ENCODE data around the gene LALBA. TPM values are rescaled to one million over a fixed set of nuclear protein-coding genes. Genes with fewer than 3 reads are reported as not detected.

LALBA gene
- not detected for total RNA-seq

DNA sequence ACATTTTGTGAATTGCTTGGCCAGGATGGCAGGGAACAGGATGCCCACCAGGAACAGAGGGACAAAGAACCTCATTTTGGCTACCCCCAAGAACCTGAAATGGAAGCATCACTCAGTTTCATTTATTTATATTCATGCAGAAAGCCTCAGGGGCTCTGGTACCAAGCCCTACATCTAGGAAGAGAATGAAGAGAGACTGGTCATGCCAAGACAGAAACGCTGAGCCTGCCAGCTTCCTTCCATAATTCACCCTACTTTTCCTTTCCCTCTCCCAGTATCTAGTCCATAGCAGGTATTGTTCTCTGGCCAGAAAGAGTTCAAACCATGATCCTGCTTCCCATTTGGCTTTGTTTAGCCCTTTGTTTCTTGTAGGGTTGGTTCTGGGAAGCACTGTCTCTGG, at the start of gene LALBA:
TSS of gene LALBA (minus strand) at position 101 of the 400 bp plus-strand sequence. CDS start at position 75, 26 bp downstream.
- Histone ChIP-seq H3K9me3 (no peaks in the 10 kb centered on the region), H3K27me3 (no peaks in the 10 kb centered on the region), H3K4me3 (no peak within 1 kb of the TSS), H3K27ac (no peak within 1 kb of the TSS), H3K36me3 (no peaks in the 10 kb centered on the region), H3K4me1 (no peaks in the 10 kb centered on the region)
- DNase-seq, result no peak
- WGBS, 2 donors, result 69 to 81% methylated on average over 1 of the region's 1 CpG
- ATAC-seq (ENCODE audit: low FRiP score in 2 of 2), result no peak
- no peak for TF ChIP-seq POLR2A (IDR thresholded peaks at IDR 0.05)
- TF ChIP-seq POLR2AphosphoS5 (IDR thresholded peaks at IDR 0.05), result no peak
- TF ChIP-seq, protein P1, sequence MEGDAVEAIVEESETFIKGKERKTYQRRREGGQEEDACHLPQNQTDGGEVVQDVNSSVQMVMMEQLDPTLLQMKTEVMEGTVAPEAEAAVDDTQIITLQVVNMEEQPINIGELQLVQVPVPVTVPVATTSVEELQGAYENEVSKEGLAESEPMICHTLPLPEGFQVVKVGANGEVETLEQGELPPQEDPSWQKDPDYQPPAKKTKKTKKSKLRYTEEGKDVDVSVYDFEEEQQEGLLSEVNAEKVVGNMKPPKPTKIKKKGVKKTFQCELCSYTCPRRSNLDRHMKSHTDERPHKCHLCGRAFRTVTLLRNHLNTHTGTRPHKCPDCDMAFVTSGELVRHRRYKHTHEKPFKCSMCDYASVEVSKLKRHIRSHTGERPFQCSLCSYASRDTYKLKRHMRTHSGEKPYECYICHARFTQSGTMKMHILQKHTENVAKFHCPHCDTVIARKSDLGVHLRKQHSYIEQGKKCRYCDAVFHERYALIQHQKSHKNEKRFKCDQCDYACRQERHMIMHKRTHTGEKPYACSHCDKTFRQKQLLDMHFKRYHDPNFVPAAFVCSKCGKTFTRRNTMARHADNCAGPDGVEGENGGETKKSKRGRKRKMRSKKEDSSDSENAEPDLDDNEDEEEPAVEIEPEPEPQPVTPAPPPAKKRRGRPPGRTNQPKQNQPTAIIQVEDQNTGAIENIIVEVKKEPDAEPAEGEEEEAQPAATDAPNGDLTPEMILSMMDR (IDR thresholded peaks at IDR 0.05), result no peak
- no peak for TF ChIP-seq EP300 (IDR thresholded peaks at IDR 0.05)

DNA sequence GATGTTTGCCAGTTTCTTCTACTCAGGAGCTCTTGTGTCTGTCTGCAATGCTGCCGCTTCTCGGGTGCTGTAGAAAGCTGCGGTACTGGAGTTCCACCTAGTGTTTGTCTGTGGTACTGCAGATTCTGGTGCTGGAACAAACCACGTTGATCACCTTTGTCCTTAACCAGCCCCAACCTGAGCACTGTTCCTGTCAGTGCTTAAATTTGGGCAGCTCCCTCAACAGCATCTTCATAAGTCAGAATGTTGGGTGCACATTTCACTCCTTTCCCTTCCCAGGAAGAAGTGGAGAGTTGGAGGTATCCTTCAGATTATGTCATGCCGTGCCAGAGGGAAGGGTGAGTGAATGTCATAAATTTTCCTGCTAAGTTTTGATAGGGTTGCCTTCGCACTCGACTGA, 48.7 kb upstream of the LALBA start:
- DNase-seq, result peak in 1 of 2 donors; percentile 66
- TF ChIP-seq, protein P1 (IDR thresholded peaks at IDR 0.05), result peak; percentile 79 to 89 (median 86)
- TF ChIP-seq EP300 (IDR thresholded peaks at IDR 0.05) (no peak), POLR2A (IDR thresholded peaks at IDR 0.05) (no peak), POLR2AphosphoS5 (IDR thresholded peaks at IDR 0.05) (no peak)

DNA sequence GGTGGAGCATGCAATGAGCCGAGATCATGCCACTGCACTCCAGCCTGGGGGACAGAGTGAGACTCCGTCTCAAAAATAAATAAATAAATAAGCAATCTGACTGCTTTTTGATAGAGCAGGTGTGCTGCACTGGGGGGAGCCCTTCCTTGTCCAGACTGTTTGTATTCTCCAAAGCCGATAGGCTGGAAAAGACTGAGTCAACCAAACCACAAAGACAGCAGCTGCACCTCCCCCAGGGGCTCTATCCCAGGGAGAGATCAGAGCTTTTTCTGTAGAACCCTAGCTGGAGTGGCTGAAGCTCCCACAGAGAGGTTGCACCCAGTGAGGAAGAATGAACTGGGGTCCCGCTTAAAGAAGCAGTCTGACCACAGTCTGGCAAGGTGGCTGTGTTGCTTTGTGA, 45.8 kb upstream of the LALBA start:
- TF ChIP-seq, protein P1 (IDR thresholded peaks at IDR 0.05), result no peak
- TF ChIP-seq POLR2AphosphoS5 (IDR thresholded peaks at IDR 0.05) (no peak), POLR2A (IDR thresholded peaks at IDR 0.05) (no peak), EP300 (IDR thresholded peaks at IDR 0.05) (no peak)

More for the DNA sequence above, 48.7 kb upstream of the LALBA start:
- no peak overlapping the region for H3K4me3 ChIP-seq
- no peaks in the 10 kb centered on the region for H3K4me1 ChIP-seq
- H3K9me3 ChIP-seq, result peaks cover 0 to 1% (median 0%) of the 10 kb centered on the region in 4 donors
- WGBS, 2 donors, result 13 to 19% methylated on average over 7 of the region's 7 CpGs
- H3K36me3 ChIP-seq, result no peaks in the 10 kb centered on the region
- ATAC-seq (ENCODE audit: low FRiP score in 2 of 2), result peak; percentile 83 to 91
- H3K27ac ChIP-seq, result no peak overlapping the region
- peaks cover 0 to 3% (median 0%) of the 10 kb centered on the region in 4 donors for H3K27me3 ChIP-seq

DNA sequence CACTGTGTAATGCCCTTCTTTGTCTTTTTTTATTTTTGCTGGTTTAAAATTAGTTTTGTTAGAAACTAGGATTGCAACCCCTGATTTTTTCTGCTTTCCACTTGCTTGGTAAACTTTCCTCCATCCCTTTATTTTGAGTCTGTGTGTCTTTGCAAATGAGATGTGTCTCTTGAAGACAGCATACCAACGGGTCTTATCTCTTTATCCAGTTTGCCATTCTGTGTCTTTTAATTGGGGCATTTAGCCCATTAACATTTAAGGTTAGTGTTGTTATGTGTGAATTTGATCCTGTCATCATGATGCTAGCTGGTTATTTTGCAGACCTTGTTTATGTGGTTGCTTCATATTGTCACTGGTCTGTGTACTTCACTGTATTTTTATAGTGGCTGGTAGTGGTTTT, 43.5 kb upstream of the LALBA start:
- Histone ChIP-seq H3K27ac (no peak overlapping the region), H3K36me3 (no peaks in the 10 kb centered on the region), H3K27me3 (peaks cover 0 to 3% (median 0%) of the 10 kb centered on the region in 4 donors), H3K4me3 (no peak overlapping the region), H3K9me3 (peaks cover 0 to 23% (median 4%) of the 10 kb centered on the region in 4 donors), H3K4me1 (no peaks in the 10 kb centered on the region)
- TF ChIP-seq POLR2A (IDR thresholded peaks at IDR 0.05) (no peak), EP300 (IDR thresholded peaks at IDR 0.05) (no peak)
- DNase-seq, result no peak
- WGBS, 2 donors, result 70 to 78% methylated on average over 1 of the region's 1 CpG
- ATAC-seq (ENCODE audit: low FRiP score in 2 of 2), result no peak

More for the DNA sequence above, 45.8 kb upstream of the LALBA start:
- Histone ChIP-seq H3K36me3 (no peaks in the 10 kb centered on the region), H3K9me3 (peaks cover 0 to 12% (median 2%) of the 10 kb centered on the region in 4 donors), H3K27ac (no peak overlapping the region), H3K4me1 (no peaks in the 10 kb centered on the region), H3K27me3 (peaks cover 0 to 3% (median 0%) of the 10 kb centered on the region in 4 donors), H3K4me3 (no peak overlapping the region)
- WGBS, 2 donors, result 85 to 89% methylated on average over 4 of the region's 4 CpGs
- DNase-seq (no peak), ATAC-seq (ENCODE audit: low FRiP score in 2 of 2) (no peak)

DNA sequence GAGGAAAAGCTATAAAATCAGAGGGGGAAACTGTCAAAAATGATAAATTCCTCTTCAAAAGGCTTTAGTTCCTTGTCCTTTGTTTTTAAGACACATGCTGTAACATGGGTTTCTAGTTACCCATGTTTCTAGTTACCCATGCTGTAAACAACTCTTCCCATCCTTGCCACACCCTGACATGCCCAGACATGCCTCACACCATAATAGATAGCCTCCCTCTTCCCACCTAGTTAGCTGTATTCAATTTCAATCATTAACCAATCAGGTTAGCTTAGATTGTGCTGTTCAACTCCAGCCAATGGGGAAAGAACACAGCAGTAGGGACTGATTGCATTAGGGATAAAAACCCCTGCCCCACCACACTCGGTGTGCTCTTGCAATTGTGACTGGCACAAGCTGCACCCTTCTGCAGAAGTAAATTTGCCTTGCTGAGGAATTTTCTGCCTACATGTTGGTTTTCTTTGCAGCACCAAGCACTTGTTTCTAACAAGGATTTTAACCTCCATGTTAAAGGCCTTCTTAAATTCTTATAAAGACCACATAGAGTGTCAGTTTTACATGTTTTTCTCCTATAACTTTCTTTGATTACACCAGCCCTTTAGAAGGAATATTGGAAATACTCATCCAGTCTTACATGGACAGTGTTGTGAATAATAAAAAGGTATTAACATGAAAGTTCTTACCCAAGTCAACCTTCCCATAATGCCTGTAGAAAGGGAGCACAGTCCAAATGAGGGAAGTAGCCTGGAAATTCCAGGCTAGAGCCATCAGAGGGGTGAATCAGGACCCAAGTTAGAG, 32.5 kb upstream of the LALBA start:
- Histone ChIP-seq H3K9me3 (peaks cover 0 to 26% (median 4%) of the 10 kb centered on the region in 4 donors), H3K4me3 (no peak overlapping the region), H3K27ac (no peak overlapping the region), H3K27me3 (no peaks in the 10 kb centered on the region), H3K36me3 (no peaks in the 10 kb centered on the region), H3K4me1 (no peaks in the 10 kb centered on the region)
- DNase-seq (no peak), ATAC-seq (ENCODE audit: low FRiP score in 2 of 2) (no peak)
- TF ChIP-seq EP300 (IDR thresholded peaks at IDR 0.05), result no peak
- WGBS, 2 donors, result 63 to 77% methylated on average over 1 of the region's 1 CpG
